Keratinocyte (primary cell): ENCODE data around the gene SPDYE8.
"Not testable (repeated sequence)": the region's sequence is repeated elsewhere in the genome, so short reads cannot be mapped to it uniquely, and the experiment has no call there.

ENCODE experiments used
- EZH2 ChIP-seq: IDR thresholded peaks from one replicate; pipeline ENCODE4 v1.6.1; 2012; ENCODE audit warnings: inconsistent platforms, mild to moderate bottlenecking, low read length, moderate library complexity
- TF ChIP-seq, protein P1 (sequence below), 3 experiments: IDR thresholded peaks in 1 of 3; conservative IDR thresholded peaks in 1 of 3; optimal IDR thresholded peaks in 1 of 3; 2 replicates in 2 of 3; 3 replicates in 1 of 3; pipeline versions ENCODE3 to v1.5.1; 2011; ENCODE audit warnings: low read length in 3 of 3, mild to moderate bottlenecking in 3 of 3, moderate library complexity in 2 of 3, control low read depth in 1 of 3, inconsistent platforms in 1 of 3; ENCODE audit not compliant: insufficient read depth in 2 of 3; ENCODE audit errors: extremely low read depth in 1 of 3

DNA sequence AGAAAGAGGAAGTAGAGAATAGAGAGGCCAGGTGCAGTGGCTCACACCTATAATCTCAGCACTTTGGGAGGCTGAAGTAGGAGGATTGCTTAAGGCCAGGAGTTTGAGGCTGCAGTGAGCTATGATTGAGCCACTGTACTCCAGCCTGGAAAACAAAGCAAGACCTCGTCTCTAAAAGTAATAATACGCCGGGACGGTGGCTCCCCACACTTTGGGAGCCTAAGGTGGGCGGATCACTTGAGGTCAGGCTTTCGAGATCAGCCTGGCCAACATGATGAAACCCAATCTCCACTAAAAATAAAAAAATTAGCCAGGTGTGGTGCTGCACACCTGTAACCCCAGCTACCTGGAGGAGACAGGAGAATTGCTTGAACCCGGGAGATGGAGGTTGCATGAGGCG is 34.1 kb downstream of the SPDYE8 start:
- not testable (repeated sequence) for TF ChIP-seq EZH2
- TF ChIP-seq, protein P1, sequence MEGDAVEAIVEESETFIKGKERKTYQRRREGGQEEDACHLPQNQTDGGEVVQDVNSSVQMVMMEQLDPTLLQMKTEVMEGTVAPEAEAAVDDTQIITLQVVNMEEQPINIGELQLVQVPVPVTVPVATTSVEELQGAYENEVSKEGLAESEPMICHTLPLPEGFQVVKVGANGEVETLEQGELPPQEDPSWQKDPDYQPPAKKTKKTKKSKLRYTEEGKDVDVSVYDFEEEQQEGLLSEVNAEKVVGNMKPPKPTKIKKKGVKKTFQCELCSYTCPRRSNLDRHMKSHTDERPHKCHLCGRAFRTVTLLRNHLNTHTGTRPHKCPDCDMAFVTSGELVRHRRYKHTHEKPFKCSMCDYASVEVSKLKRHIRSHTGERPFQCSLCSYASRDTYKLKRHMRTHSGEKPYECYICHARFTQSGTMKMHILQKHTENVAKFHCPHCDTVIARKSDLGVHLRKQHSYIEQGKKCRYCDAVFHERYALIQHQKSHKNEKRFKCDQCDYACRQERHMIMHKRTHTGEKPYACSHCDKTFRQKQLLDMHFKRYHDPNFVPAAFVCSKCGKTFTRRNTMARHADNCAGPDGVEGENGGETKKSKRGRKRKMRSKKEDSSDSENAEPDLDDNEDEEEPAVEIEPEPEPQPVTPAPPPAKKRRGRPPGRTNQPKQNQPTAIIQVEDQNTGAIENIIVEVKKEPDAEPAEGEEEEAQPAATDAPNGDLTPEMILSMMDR (optimal IDR thresholded peaks at IDR 0.05 in 1 of 3, IDR thresholded peaks at IDR 0.05 in 1 of 3, conservative IDR thresholded peaks at IDR 0.05 in 1 of 3; ENCODE audit: extremely low read depth in 1 of 3, insufficient read depth in 2 of 3, low read length in 3 of 3), result not testable (repeated sequence)
